ENCODE results near the gene FMN2. TPM values are rescaled to one million over a fixed set of nuclear protein-coding genes. Genes with fewer than 3 reads are reported as not detected.
"Not testable (repeated sequence)": the region's sequence is repeated elsewhere in the genome, so short reads cannot be mapped to it uniquely, and the experiment has no call there.

FMN2 gene
- total RNA-seq, 1 experiment from 2014 or later = not detected

GRCh38 chr1:240401731-240402130 is 310.0 kb downstream of the FMN2 start:
- Histone ChIP-seq H3K4me1 (ENCODE audit: low read length) (no peaks in the 10 kb centered on the region), H3K4me2 (ENCODE audit: low read depth, low read length, poor library complexity, severe bottlenecking) (no peak overlapping the region), H3K27ac (ENCODE audit: low read length) (no peak overlapping the region), H2AFZ (ENCODE audit: low read length) (no peak overlapping the region), H3K9ac (ENCODE audit: low read length) (no peak overlapping the region), H3K9me2 (replicated peaks; ENCODE audit: insufficient read depth, low read length) (no peaks in the 10 kb centered on the region), H4K20me1 (ENCODE audit: insufficient read depth, low read depth, low read length) (no peaks in the 10 kb centered on the region), H3K27me3 (ENCODE audit: low read length) (no peaks in the 10 kb centered on the region), H3K79me2 (ENCODE audit: low read length) (no peaks in the 10 kb centered on the region), H3K36me3 (ENCODE audit: insufficient read depth, low read length) (no peaks in the 10 kb centered on the region), H3K9me3 (ENCODE audit: low read length) (no peaks in the 10 kb centered on the region), H3K4me3 (ENCODE audit: low read length) (no peak overlapping the region)
- no peak for DNase-seq

- Histone ChIP-seq H3K9me2 (replicated peaks; ENCODE audit: insufficient read depth, low read length) (no peaks in the 10 kb centered on the region), H3K79me2 (ENCODE audit: low read length) (no peaks in the 10 kb centered on the region), H3K4me3 (ENCODE audit: low read length) (no peak overlapping the region), H3K9me3 (ENCODE audit: low read length) (no peaks in the 10 kb centered on the region), H3K9ac (ENCODE audit: low read length) (no peak overlapping the region), H2AFZ (ENCODE audit: low read length) (no peak overlapping the region), H3K4me2 (ENCODE audit: low read depth, low read length, poor library complexity, severe bottlenecking) (no peak overlapping the region), H3K27me3 (ENCODE audit: low read length) (no peaks in the 10 kb centered on the region), H4K20me1 (ENCODE audit: insufficient read depth, low read depth, low read length) (no peaks in the 10 kb centered on the region), H3K36me3 (ENCODE audit: insufficient read depth, low read length) (no peaks in the 10 kb centered on the region), H3K27ac (ENCODE audit: low read length) (no peak overlapping the region), H3K4me1 (ENCODE audit: low read length) (no peaks in the 10 kb centered on the region)
- no peak for DNase-seq
Observed at GRCh38 chr1:240402326-240402725, 310.6 kb downstream of the FMN2 start.

- Histone ChIP-seq H3K36me3 (ENCODE audit: insufficient read depth, low read length) (no peaks in the 10 kb centered on the region), H3K4me2 (ENCODE audit: low read depth, low read length, poor library complexity, severe bottlenecking) (no peak overlapping the region), H3K9me3 (ENCODE audit: low read length) (no peaks in the 10 kb centered on the region), H3K4me3 (ENCODE audit: low read length) (no peak overlapping the region), H2AFZ (ENCODE audit: low read length) (no peak overlapping the region), H3K27me3 (ENCODE audit: low read length) (no peaks in the 10 kb centered on the region), H4K20me1 (ENCODE audit: insufficient read depth, low read depth, low read length) (no peaks in the 10 kb centered on the region), H3K4me1 (ENCODE audit: low read length) (no peaks in the 10 kb centered on the region), H3K9ac (ENCODE audit: low read length) (no peak overlapping the region), H3K27ac (ENCODE audit: low read length) (no peak overlapping the region), H3K9me2 (replicated peaks; ENCODE audit: insufficient read depth, low read length) (no peaks in the 10 kb centered on the region), H3K79me2 (ENCODE audit: low read length) (no peaks in the 10 kb centered on the region)
- no peak for DNase-seq
Observed at GRCh38 chr1:240404286-240404685, 312.6 kb downstream of the FMN2 start.

GRCh38 chr1:240405751-240406150 is 314.1 kb downstream of the FMN2 start:
- no peak for DNase-seq
- no peaks in the 10 kb centered on the region for H3K36me3 ChIP-seq (ENCODE audit: insufficient read depth, low read length)
- H4K20me1 ChIP-seq (ENCODE audit: insufficient read depth, low read depth, low read length) = no peaks in the 10 kb centered on the region
- H3K27ac ChIP-seq (ENCODE audit: low read length) = no peak overlapping the region
- no peaks in the 10 kb centered on the region for H3K9me2 ChIP-seq (replicated peaks; ENCODE audit: insufficient read depth, low read length)
- H3K4me2 ChIP-seq (ENCODE audit: low read depth, low read length, poor library complexity, severe bottlenecking) = no peak overlapping the region
- H3K9me3 ChIP-seq (ENCODE audit: low read length) = no peaks in the 10 kb centered on the region
- H2AFZ ChIP-seq (ENCODE audit: low read length) = no peak overlapping the region
- H3K79me2 ChIP-seq (ENCODE audit: low read length) = no peaks in the 10 kb centered on the region
- H3K4me1 ChIP-seq (ENCODE audit: low read length) = no peaks in the 10 kb centered on the region
- H3K9ac ChIP-seq (ENCODE audit: low read length) = no peak overlapping the region
- no peaks in the 10 kb centered on the region for H3K27me3 ChIP-seq (ENCODE audit: low read length)
- no peak overlapping the region for H3K4me3 ChIP-seq (ENCODE audit: low read length)

- no peak overlapping the region for H3K4me3 ChIP-seq (ENCODE audit: low read length)
- H3K9me2 ChIP-seq (replicated peaks; ENCODE audit: insufficient read depth, low read length) = no peaks in the 10 kb centered on the region
Observed at GRCh38 chr1:240407407-240407806, 315.7 kb downstream of the FMN2 start.

GRCh38 chr1:240409615-240410014 is 317.9 kb downstream of the FMN2 start:
- H3K9me2 ChIP-seq (replicated peaks; ENCODE audit: insufficient read depth, low read length) = no peaks in the 10 kb centered on the region
- H4K20me1 ChIP-seq (ENCODE audit: insufficient read depth, low read depth, low read length) = no peaks in the 10 kb centered on the region
- DNase-seq = no peak
- no peak overlapping the region for H2AFZ ChIP-seq (ENCODE audit: low read length)
- H3K4me2 ChIP-seq (ENCODE audit: low read depth, low read length, poor library complexity, severe bottlenecking) = no peak overlapping the region
- no peaks in the 10 kb centered on the region for H3K27me3 ChIP-seq (ENCODE audit: low read length)
- no peaks in the 10 kb centered on the region for H3K79me2 ChIP-seq (ENCODE audit: low read length)
- H3K4me1 ChIP-seq (ENCODE audit: low read length) = no peaks in the 10 kb centered on the region
- no peaks in the 10 kb centered on the region for H3K36me3 ChIP-seq (ENCODE audit: insufficient read depth, low read length)
- no peak overlapping the region for H3K4me3 ChIP-seq (ENCODE audit: low read length)
- no peak overlapping the region for H3K27ac ChIP-seq (ENCODE audit: low read length)
- H3K9ac ChIP-seq (ENCODE audit: low read length) = no peak overlapping the region
- H3K9me3 ChIP-seq (ENCODE audit: low read length) = no peaks in the 10 kb centered on the region

More at GRCh38 chr1:240407407-240407806, 315.7 kb downstream of the FMN2 start:
- Histone ChIP-seq H4K20me1 (ENCODE audit: insufficient read depth, low read depth, low read length) (no peaks in the 10 kb centered on the region), H2AFZ (ENCODE audit: low read length) (no peak overlapping the region), H3K27me3 (ENCODE audit: low read length) (no peaks in the 10 kb centered on the region), H3K4me1 (ENCODE audit: low read length) (no peaks in the 10 kb centered on the region), H3K36me3 (ENCODE audit: insufficient read depth, low read length) (no peaks in the 10 kb centered on the region), H3K9ac (ENCODE audit: low read length) (no peak overlapping the region), H3K4me2 (ENCODE audit: low read depth, low read length, poor library complexity, severe bottlenecking) (no peak overlapping the region), H3K79me2 (ENCODE audit: low read length) (no peaks in the 10 kb centered on the region), H3K9me3 (ENCODE audit: low read length) (no peaks in the 10 kb centered on the region), H3K27ac (ENCODE audit: low read length) (no peak overlapping the region)
- no peak for DNase-seq

GRCh38 chr1:240413732-240414131 is 322.0 kb downstream of the FMN2 start:
- no peaks in the 10 kb centered on the region for H3K27me3 ChIP-seq (ENCODE audit: low read length)
- DNase-seq = no peak
- H3K79me2 ChIP-seq (ENCODE audit: low read length) = no peaks in the 10 kb centered on the region
- H3K9ac ChIP-seq (ENCODE audit: low read length) = no peak overlapping the region
- no peak overlapping the region for H2AFZ ChIP-seq (ENCODE audit: low read length)
- H3K4me1 ChIP-seq (ENCODE audit: low read length) = no peaks in the 10 kb centered on the region
- no peaks in the 10 kb centered on the region for H3K36me3 ChIP-seq (ENCODE audit: insufficient read depth, low read length)
- no peak overlapping the region for H3K4me3 ChIP-seq (ENCODE audit: low read length)
- H3K27ac ChIP-seq (ENCODE audit: low read length) = no peak overlapping the region
- H3K9me2 ChIP-seq (replicated peaks; ENCODE audit: insufficient read depth, low read length) = no peaks in the 10 kb centered on the region
- no peaks in the 10 kb centered on the region for H4K20me1 ChIP-seq (ENCODE audit: insufficient read depth, low read depth, low read length)
- no peaks in the 10 kb centered on the region for H3K9me3 ChIP-seq (ENCODE audit: low read length)
- no peak overlapping the region for H3K4me2 ChIP-seq (ENCODE audit: low read depth, low read length, poor library complexity, severe bottlenecking)

DNA sequence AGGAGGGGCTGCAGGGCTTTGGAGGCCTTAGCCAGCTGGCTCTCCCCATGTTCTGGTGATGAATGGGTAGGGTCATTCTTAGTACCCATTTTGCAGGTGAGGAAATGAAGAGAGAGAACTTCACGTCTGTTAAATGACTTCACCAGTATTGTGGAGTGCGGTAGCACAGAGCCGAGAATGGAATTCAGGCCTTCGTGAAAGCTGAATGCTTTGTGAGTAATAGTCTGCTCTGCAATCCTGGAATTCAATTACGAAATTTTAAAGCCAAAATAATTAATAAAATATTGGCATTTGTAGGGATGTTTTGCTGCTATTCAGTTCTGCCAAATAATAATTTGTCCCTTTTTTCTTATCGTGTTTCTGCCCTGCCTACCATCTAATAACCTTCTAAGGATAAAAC is 322.6 kb downstream of the FMN2 start:
- no peak overlapping the region for H2AFZ ChIP-seq (ENCODE audit: low read length)
- H3K27me3 ChIP-seq (ENCODE audit: low read length) = no peaks in the 10 kb centered on the region
- no peaks in the 10 kb centered on the region for H3K9me3 ChIP-seq (ENCODE audit: low read length)
- H4K20me1 ChIP-seq (ENCODE audit: insufficient read depth, low read depth, low read length) = no peaks in the 10 kb centered on the region
- H3K9me2 ChIP-seq (replicated peaks; ENCODE audit: insufficient read depth, low read length) = no peaks in the 10 kb centered on the region
- no peak overlapping the region for H3K9ac ChIP-seq (ENCODE audit: low read length)
- no peak overlapping the region for H3K27ac ChIP-seq (ENCODE audit: low read length)
- H3K36me3 ChIP-seq (ENCODE audit: insufficient read depth, low read length) = no peaks in the 10 kb centered on the region
- no peaks in the 10 kb centered on the region for H3K4me1 ChIP-seq (ENCODE audit: low read length)
- DNase-seq = no peak
- H3K4me2 ChIP-seq (ENCODE audit: low read depth, low read length, poor library complexity, severe bottlenecking) = no peak overlapping the region
- no peak overlapping the region for H3K4me3 ChIP-seq (ENCODE audit: low read length)
- no peaks in the 10 kb centered on the region for H3K79me2 ChIP-seq (ENCODE audit: low read length)

DNA sequence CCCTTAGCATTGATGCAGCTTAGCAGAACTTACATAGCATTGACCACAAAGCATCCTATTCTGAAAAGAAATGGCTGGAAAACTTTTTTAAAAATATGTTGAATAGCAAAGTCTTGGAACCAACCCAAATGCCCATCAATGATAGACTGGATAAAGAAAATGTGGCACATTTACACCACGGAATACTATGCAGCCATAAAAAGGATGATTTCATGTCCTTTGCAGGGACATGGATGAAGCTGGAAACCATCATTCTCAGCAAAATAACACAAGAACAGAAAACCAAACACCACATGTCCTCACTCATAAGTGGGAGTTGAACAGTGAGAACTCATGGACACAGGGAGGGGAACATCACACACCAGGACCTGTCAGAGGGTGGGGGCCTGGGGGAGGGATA is 323.3 kb downstream of the FMN2 start:
- not testable (repeated sequence) for H3K27me3 ChIP-seq (ENCODE audit: low read length); H3K27ac ChIP-seq (ENCODE audit: low read length); H2AFZ ChIP-seq (ENCODE audit: low read length); H3K4me1 ChIP-seq (ENCODE audit: low read length); H3K4me3 ChIP-seq (ENCODE audit: low read length); H3K9me3 ChIP-seq (ENCODE audit: low read length); H3K79me2 ChIP-seq (ENCODE audit: low read length); H4K20me1 ChIP-seq (ENCODE audit: insufficient read depth, low read depth, low read length); H3K9ac ChIP-seq (ENCODE audit: low read length); H3K4me2 ChIP-seq (ENCODE audit: low read depth, low read length, poor library complexity, severe bottlenecking); H3K9me2 ChIP-seq (replicated peaks; ENCODE audit: insufficient read depth, low read length); H3K36me3 ChIP-seq (ENCODE audit: insufficient read depth, low read length); DNase-seq

Measured in Karpas-422 (cell line).